Neural progenitor cell (in vitro differentiated cells): Measurements from ENCODE around the gene TCEA3.

Source experiments
- EZH2 ChIP-seq: fragments of 200-600 bp; sonication (generic); IDR thresholded peaks from 2 replicates; pipeline ENCODE4 v1.6.1; 2017; ENCODE audit warnings: antibody characterized with exemption, mild to moderate bottlenecking, moderate library complexity
- EZH2phosphoT487 ChIP-seq: fragments of 200-600 bp; sonication (generic); IDR thresholded peaks from 2 replicates; pipeline ENCODE4 v1.6.1; 2017; ENCODE audit warnings: antibody characterized with exemption
- TF ChIP-seq, protein P1 (sequence below): fragments of 200-600 bp; sonication (generic); IDR thresholded peaks from 2 replicates; pipeline ENCODE4 v1.5.1; 2017; ENCODE audit warnings: antibody characterized with exemption, mild to moderate bottlenecking

DNA sequence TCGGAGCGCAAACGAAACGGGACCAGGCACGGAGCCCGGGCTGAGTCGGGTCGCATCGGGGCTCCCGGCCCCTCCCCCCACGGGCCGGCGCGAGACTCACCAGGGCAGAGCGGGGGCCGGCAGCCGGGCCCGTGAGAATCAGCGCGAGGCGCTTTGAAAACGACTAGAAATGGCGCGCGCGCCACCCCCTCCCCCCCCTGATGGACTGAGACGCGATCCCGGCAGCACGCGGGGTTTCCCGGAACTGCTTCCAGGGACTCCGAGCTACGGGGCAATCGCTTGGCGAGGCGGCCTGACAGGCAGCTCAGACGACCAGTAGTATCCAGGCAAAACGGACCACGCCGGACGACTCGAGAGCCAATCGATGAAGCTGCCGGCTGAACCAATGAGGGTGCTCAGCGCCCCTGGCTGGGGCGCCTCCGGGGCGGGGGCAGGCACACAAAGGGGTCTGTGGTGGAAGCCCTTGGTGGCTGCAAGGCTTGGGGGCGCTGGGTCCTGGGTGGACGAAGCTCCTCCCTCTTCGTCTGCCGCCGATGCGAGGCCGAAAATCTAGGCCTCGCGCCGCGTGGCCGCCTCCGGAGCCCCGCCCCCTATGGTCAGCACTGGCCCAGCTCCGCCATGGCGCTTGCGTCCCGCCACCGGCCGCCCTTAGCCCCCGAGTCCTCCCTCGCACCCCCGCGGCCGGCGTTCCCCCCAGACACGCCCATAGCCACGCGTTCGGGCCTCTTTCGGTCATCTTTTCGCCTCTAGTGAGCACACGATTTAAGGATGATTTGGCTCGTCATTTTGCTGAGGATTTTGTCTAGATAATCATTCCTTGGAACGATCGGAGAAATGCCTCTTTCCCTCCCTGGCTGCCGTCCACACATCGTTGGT is 80.2 kb downstream of the TCEA3 start, which contains the start of gene HNRNPR:
- TF ChIP-seq, protein P1, sequence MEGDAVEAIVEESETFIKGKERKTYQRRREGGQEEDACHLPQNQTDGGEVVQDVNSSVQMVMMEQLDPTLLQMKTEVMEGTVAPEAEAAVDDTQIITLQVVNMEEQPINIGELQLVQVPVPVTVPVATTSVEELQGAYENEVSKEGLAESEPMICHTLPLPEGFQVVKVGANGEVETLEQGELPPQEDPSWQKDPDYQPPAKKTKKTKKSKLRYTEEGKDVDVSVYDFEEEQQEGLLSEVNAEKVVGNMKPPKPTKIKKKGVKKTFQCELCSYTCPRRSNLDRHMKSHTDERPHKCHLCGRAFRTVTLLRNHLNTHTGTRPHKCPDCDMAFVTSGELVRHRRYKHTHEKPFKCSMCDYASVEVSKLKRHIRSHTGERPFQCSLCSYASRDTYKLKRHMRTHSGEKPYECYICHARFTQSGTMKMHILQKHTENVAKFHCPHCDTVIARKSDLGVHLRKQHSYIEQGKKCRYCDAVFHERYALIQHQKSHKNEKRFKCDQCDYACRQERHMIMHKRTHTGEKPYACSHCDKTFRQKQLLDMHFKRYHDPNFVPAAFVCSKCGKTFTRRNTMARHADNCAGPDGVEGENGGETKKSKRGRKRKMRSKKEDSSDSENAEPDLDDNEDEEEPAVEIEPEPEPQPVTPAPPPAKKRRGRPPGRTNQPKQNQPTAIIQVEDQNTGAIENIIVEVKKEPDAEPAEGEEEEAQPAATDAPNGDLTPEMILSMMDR: no peak
- no peak for TF ChIP-seq EZH2phosphoT487
- no peak for TF ChIP-seq EZH2
